ENCODE results near the gene PPHLN1.

Gene PPHLN1

DNA sequence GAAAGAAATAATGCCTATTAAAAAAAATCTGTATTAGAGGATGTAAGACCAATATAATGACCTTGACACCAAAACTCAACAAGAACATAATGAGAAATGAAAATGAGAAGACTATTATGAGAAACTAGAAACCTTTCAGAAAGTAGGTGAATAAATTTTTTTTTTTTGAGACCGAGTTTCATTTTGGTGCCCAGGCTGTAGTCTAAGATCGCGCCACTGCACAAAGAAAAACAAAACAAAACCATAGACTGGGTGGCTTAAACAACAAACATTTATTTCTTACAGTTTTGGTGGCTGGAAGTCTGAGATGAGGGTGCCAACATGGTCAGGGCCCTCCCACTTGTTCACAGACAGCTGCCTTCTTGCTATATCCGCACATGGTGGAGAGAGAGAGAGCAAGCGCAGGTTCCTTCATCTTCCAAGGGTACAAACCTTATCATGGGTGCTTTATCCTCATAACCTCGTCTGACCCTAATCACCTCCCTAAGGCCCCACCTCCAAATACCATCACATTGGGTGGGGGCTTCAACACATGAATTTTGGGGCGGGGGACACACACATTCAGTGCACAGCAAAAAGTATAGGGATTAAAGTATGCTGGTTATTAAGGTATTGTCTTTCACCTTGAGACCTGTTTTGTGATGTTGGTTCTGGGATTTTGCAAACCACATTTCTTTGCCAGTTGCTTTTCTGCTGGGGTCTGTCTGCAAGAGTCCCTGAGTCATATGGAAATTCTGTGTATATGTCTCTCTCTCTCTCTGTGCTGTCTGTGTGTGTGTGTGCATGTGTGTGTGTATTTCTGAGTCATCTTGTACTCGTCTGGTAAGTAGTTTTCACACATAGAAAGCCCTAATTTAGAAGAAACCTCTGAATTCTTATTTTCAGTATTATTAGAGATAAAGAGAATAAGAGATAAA is 26.3 kb upstream of the PPHLN1 start:
- no peak for ATAC-seq
- TF ChIP-seq PPARA (CRISPR knock-in tag; IDR thresholded peaks at IDR 0.05; ENCODE audit: borderline replicate concordance) (no peak), GLIS3 (CRISPR knock-in tag; IDR thresholded peaks at IDR 0.05) (no peak), ZNF8 (CRISPR knock-in tag; IDR thresholded peaks at IDR 0.05) (no peak), OSR1 (CRISPR knock-in tag; IDR thresholded peaks at IDR 0.05) (no peak), ZC3H10 (CRISPR knock-in tag; IDR thresholded peaks at IDR 0.05) (no peak), CSDC2 (CRISPR knock-in tag; IDR thresholded peaks at IDR 0.05) (no peak), ESRRG (CRISPR knock-in tag; IDR thresholded peaks at IDR 0.05) (no peak)
- TF ChIP-seq, protein P1, sequence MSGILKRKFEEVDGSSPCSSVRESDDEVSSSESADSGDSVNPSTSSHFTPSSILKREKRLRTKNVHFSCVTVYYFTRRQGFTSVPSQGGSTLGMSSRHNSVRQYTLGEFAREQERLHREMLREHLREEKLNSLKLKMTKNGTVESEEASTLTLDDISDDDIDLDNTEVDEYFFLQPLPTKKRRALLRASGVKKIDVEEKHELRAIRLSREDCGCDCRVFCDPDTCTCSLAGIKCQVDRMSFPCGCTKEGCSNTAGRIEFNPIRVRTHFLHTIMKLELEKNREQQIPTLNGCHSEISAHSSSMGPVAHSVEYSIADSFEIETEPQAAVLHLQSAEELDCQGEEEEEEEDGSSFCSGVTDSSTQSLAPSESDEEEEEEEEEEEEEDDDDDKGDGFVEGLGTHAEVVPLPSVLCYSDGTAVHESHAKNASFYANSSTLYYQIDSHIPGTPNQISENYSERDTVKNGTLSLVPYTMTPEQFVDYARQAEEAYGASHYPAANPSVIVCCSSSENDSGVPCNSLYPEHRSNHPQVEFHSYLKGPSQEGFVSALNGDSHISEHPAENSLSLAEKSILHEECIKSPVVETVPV (CRISPR knock-in tag; IDR thresholded peaks at IDR 0.05), result no peak

DNA sequence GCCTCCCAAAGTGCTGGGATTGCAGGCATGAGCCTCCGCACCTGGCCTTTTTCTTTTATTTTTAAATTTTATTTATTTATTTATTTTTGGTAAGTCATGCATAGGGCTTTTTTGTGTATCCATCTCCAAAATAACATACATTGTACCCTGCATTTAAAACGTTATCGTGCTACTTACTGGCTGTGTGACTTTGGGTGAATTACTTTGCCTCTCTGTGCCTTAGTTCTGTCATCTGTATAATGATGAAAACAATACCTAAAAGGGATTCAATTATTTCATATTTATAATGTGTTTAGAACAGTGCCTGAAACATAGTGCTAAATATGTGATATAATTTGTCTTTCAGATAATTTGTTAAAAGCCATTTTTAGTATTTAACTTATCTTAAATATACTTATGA is 19.7 kb upstream of the PPHLN1 start:
- no peak for ATAC-seq
- TF ChIP-seq GLIS3 (CRISPR knock-in tag; IDR thresholded peaks at IDR 0.05), result no peak

DNA sequence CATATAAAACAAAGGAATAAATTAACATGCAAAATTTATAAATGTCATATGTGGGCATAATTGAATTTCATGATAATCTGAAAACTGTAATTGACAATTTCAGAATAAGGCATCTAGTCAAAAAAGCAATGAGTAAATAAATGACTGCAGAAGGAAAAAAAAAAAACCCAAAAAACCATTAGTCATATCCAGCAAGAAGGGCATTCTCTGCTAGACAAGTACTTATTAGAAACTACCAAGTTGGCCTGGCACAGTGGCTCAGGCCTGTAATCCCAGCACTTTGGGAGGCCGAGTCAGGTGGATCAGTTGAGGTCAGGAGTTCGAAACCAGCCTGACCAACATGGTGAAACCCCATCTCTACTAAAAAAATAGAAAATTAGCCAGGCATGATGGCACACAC is 17.6 kb upstream of the PPHLN1 start:
- ATAC-seq, result no peak
- TF ChIP-seq, protein P2, sequence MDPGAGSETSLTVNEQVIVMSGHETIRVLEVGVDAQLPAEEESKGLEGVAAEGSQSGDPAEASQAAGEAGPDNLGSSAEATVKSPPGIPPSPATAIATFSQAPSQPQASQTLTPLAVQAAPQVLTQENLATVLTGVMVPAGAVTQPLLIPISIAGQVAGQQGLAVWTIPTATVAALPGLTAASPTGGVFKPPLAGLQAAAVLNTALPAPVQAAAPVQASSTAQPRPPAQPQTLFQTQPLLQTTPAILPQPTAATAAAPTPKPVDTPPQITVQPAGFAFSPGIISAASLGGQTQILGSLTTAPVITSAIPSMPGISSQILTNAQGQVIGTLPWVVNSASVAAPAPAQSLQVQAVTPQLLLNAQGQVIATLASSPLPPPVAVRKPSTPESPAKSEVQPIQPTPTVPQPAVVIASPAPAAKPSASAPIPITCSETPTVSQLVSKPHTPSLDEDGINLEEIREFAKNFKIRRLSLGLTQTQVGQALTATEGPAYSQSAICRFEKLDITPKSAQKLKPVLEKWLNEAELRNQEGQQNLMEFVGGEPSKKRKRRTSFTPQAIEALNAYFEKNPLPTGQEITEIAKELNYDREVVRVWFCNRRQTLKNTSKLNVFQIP (CRISPR knock-in tag; IDR thresholded peaks at IDR 0.05; ENCODE audit: borderline replicate concordance, low read depth), result no peak
- TF ChIP-seq OSR1 (CRISPR knock-in tag; IDR thresholded peaks at IDR 0.05), result no peak
- TF ChIP-seq BACH2 (CRISPR knock-in tag; IDR thresholded peaks at IDR 0.05; ENCODE audit: borderline replicate concordance), result no peak
- TF ChIP-seq ZNF565 (CRISPR knock-in tag; conservative IDR thresholded peaks at IDR 0.05; ENCODE audit: low read depth), result no peak
- no peak for TF ChIP-seq ZFP3 (CRISPR knock-in tag; IDR thresholded peaks at IDR 0.05)

DNA sequence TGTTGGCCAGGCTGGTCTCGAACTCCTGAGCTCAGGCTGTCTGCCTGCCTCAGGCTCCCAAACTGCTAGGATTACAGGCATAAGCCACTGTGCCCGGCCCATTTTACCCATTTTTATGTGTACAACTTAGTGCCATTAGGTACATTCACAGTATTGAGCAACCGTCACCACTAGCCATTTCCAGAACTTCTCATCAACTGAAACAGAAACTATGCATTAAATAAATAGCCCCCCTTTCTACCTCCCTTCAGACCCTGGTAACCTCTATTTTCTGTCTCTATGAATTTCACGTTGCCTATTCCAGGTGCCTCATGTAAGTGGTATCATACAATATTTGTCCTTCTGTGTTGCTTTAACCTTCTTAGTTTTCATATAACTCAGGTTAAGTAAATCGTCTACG is 16.0 kb upstream of the PPHLN1 start:
- ATAC-seq, result no peak
- TF ChIP-seq ESRRG (CRISPR knock-in tag; IDR thresholded peaks at IDR 0.05), result no peak
- TF ChIP-seq ZNF565 (CRISPR knock-in tag; conservative IDR thresholded peaks at IDR 0.05; ENCODE audit: low read depth), result no peak
- no peak for TF ChIP-seq ZNF70 (CRISPR knock-in tag; IDR thresholded peaks at IDR 0.05)
- no peak for TF ChIP-seq OSR1 (CRISPR knock-in tag; IDR thresholded peaks at IDR 0.05)
- no peak for TF ChIP-seq ZFP30 (CRISPR knock-in tag; IDR thresholded peaks at IDR 0.05)
- no peak for TF ChIP-seq PPARA (CRISPR knock-in tag; IDR thresholded peaks at IDR 0.05; ENCODE audit: borderline replicate concordance)
- TF ChIP-seq ARNTL (CRISPR knock-in tag; IDR thresholded peaks at IDR 0.05; ENCODE audit: borderline replicate concordance, low read depth), result no peak
- no peak for TF ChIP-seq CSDC2 (CRISPR knock-in tag; IDR thresholded peaks at IDR 0.05)
- no peak for TF ChIP-seq BACH2 (CRISPR knock-in tag; IDR thresholded peaks at IDR 0.05; ENCODE audit: borderline replicate concordance)
- TF ChIP-seq ZNF8 (CRISPR knock-in tag; IDR thresholded peaks at IDR 0.05), result no peak
- TF ChIP-seq SNAI2 (CRISPR knock-in tag; IDR thresholded peaks at IDR 0.05), result no peak
- no peak for TF ChIP-seq GLIS3 (CRISPR knock-in tag; IDR thresholded peaks at IDR 0.05)
- no peak for TF ChIP-seq ZFP3 (CRISPR knock-in tag; IDR thresholded peaks at IDR 0.05)
- no peak for TF ChIP-seq ISL1 (CRISPR knock-in tag; IDR thresholded peaks at IDR 0.05)
- TF ChIP-seq, protein P3, sequence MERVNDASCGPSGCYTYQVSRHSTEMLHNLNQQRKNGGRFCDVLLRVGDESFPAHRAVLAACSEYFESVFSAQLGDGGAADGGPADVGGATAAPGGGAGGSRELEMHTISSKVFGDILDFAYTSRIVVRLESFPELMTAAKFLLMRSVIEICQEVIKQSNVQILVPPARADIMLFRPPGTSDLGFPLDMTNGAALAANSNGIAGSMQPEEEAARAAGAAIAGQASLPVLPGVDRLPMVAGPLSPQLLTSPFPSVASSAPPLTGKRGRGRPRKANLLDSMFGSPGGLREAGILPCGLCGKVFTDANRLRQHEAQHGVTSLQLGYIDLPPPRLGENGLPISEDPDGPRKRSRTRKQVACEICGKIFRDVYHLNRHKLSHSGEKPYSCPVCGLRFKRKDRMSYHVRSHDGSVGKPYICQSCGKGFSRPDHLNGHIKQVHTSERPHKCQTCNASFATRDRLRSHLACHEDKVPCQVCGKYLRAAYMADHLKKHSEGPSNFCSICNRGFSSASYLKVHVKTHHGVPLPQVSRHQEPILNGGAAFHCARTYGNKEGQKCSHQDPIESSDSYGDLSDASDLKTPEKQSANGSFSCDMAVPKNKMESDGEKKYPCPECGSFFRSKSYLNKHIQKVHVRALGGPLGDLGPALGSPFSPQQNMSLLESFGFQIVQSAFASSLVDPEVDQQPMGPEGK (CRISPR knock-in tag; IDR thresholded peaks at IDR 0.05; ENCODE audit: borderline replicate concordance), result no peak
- TF ChIP-seq RARB (CRISPR knock-in tag; IDR thresholded peaks at IDR 0.05), result no peak
- TF ChIP-seq, protein P1 (CRISPR knock-in tag; IDR thresholded peaks at IDR 0.05), result no peak
- TF ChIP-seq ZC3H10 (CRISPR knock-in tag; IDR thresholded peaks at IDR 0.05), result no peak
- TF ChIP-seq TCF4 (CRISPR knock-in tag; IDR thresholded peaks at IDR 0.05; ENCODE audit: borderline replicate concordance), result no peak
- TF ChIP-seq, protein P2 (CRISPR knock-in tag; IDR thresholded peaks at IDR 0.05; ENCODE audit: borderline replicate concordance, low read depth), result no peak

All from SK-N-SH treated with all-trans-retinoic acid at 6 μM for 48 hours (cell line).